AG04450 (cell line): ENCODE measurements around the gene DHX34. TPM values are rescaled to one million over a fixed set of nuclear protein-coding genes. Genes with fewer than 3 reads are reported as not detected.
"Not testable (repeated sequence)": the region's sequence is repeated elsewhere in the genome, so short reads cannot be mapped to it uniquely, and the experiment has no call there.

Experiments used
- CTCF ChIA-PET: fragments of 300-600, 350-600 bp; formaldehyde crosslinking; extraction: SDS; loops from one replicate; lab custom pipeline; 2022; ENCODE audit warnings: antibody characterized with exemption, inconsistent platforms; lab: Charles Lee
- POLR2A ChIA-PET: fragments of 350-600 bp; formaldehyde crosslinking; extraction: SDS; loops from one replicate; lab custom pipeline; 2021; ENCODE audit warnings: antibody characterized with exemption, inconsistent platforms; lab: Yijun Ruan, JAX
- DNase-seq: peaks from one replicate; pipeline ENCODE4 v3.0.0-alpha.2; 2011; ENCODE audit warnings: low read depth, low spot score
- H3K27ac ChIP-seq: one replicate; pipeline ENCODE4 v1.5.1; 2012; ENCODE audit warnings: low read depth, low read length, control low read depth
- H3K27me3 ChIP-seq: one replicate; pipeline ENCODE4 v1.6.0; 2012; ENCODE audit warnings: low read length; ENCODE audit not compliant: control insufficient read depth, insufficient read depth
- H3K4me3 ChIP-seq: 2 replicates; pipeline ENCODE4 v1.5.1; 2011; ENCODE audit warnings: mild to moderate bottlenecking, low read depth, low read length, control low read depth
- H3K9me3 ChIP-seq: 2 replicates; pipeline ENCODE4 v1.5.1; 2012; ENCODE audit warnings: low read length; ENCODE audit not compliant: control insufficient read depth, insufficient read depth
- CTCF ChIP-seq: IDR thresholded peaks from 2 replicates; pipeline ENCODE4 v1.5.1; 2011; ENCODE audit warnings: low read depth, low read length, control low read depth, inconsistent platforms
- polyA plus RNA-seq: library from polyadenylated mRNA; depleted of rRNA; stranded (reverse); fragments of >200 nt; gene quantifications from 2 replicates; pipeline ENCODE4 v1.2.3, GENCODE V29; 2011

DHX34 gene
- polyA plus RNA-seq, 1 experiment = 4.2 TPM

DNA sequence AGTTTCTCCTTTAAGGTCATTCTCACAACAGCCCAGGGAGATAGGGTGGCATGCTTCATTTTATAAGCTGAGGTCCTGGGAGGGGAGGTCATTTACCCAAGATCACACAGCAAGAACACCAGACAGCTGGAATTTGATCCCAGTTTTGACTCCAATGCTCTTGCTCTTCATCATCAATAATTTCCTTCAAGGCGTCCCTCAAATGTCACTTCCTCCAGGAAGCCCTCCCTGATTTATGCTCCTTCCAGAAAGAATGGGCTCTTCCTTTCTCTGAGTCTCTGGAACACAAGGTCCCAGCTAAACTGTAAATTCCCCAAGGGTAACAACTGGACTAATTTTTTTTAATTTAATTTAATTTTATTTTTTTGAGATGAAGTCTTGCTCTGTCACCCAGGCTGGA, 4.7 kb upstream of the DHX34 start:
- H3K27me3 ChIP-seq = no peaks in the 10 kb centered on the region
- no peak for DNase-seq
- CTCF ChIA-PET = no interaction called here
- POLR2A ChIA-PET = no interaction called here
- no peak overlapping the region for H3K27ac ChIP-seq
- TF ChIP-seq CTCF = no peak
- H3K9me3 ChIP-seq = no peaks in the 10 kb centered on the region; the same call in 1 of the 2 replicates
- H3K4me3 ChIP-seq = no peak overlapping the region

- not testable (repeated sequence) for H3K4me3 ChIP-seq, H3K27me3 ChIP-seq, H3K9me3 ChIP-seq, H3K27ac ChIP-seq, DNase-seq
- POLR2A ChIA-PET = interaction anchor here (0.6 kb wide), 1 partner anchor 64 kb away, joined by 3 read pairs; no protein-coding TSS in a partner anchor
- CTCF ChIA-PET = interaction anchor here (0.6 kb wide), 1 partner anchor 32 kb away, joined by 6 read pairs; no protein-coding TSS in a partner anchor
These were observed 3.1 kb upstream of the DHX34 start for GRCh38 chr19:47346024-47346423.

- TF ChIP-seq CTCF = no peak
- Histone ChIP-seq H3K27me3 (no peaks in the 10 kb centered on the region), H3K9me3 (no peaks in the 10 kb centered on the region; the same call in 1 of the 2 replicates), H3K4me3 (no peak overlapping the region), H3K27ac (no peak overlapping the region)
- DNase-seq = no peak
- ChIA-PET CTCF (interaction anchor here (1.9 to 2.3 kb wide), 3 partner anchors 8 to 82 kb away, joined by 4 to 31 read pairs (median 28); no protein-coding TSS in a partner anchor), POLR2A (interaction anchor here (0.6 kb wide), 1 partner anchor 45 kb away, joined by 4 read pairs; no protein-coding TSS in a partner anchor)
These were observed 1.5 kb downstream of the DHX34 start for GRCh38 chr19:47350630-47351029.

DNA sequence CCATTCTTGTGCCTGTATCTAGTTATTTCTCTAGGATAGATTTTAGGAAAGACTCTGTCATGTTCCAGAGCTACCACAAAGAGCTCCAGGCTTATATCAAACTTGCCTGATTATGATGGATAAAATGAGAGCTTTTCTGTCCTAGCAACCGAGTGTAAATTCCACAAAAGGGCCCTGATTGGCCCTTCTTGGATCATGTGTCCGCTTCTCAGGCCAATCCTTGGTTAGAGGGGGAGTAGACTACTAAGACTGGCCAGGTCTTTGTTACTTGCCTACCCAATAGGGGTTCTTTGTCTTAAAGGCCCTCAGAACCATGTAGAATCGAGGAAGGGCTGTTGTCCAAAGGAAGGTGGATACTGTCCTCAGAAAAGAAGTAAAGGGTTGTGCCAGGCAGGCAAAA, 2.4 kb downstream of the DHX34 start:
- DNase-seq = no peak

GRCh38 chr19:47352095-47352494, 3.0 kb downstream of the DHX34 start:
- ChIA-PET POLR2A (no interaction called here), CTCF (interaction anchor here (0.6 kb wide), 1 partner anchor 34 kb away, joined by 9 read pairs; no protein-coding TSS in a partner anchor)
- Histone ChIP-seq H3K4me3 (no peak overlapping the region), H3K27me3 (no peaks in the 10 kb centered on the region), H3K27ac (no peak overlapping the region), H3K9me3 (no peaks in the 10 kb centered on the region; the same call in 1 of the 2 replicates)
- TF ChIP-seq CTCF = no peak
- DNase-seq = no peak

More for the DNA sequence above, 2.4 kb downstream of the DHX34 start:
- POLR2A ChIA-PET = no interaction called here
- H3K9me3 ChIP-seq = no peaks in the 10 kb centered on the region; the same call in 1 of the 2 replicates
- no peaks in the 10 kb centered on the region for H3K27me3 ChIP-seq
- no peak for TF ChIP-seq CTCF
- CTCF ChIA-PET = interaction anchor here (0.6 kb wide), 2 partner anchors 33 to 56 kb away, joined by 7 to 9 read pairs; no protein-coding TSS in a partner anchor
- no peak overlapping the region for H3K4me3 ChIP-seq
- no peak overlapping the region for H3K27ac ChIP-seq
